Measurements from ENCODE around the gene BTNL2.

Gene BTNL2

GRCh38 chr6:32442977-32443552 is 36.1 kb upstream of the BTNL2 start:
- no peak for TF ChIP-seq CTCF (IDR thresholded peaks at IDR 0.05; ENCODE audit: low read depth, low read length)
- DNase-seq: no peak
- H3K4me1 ChIP-seq: no peaks in the 10 kb centered on the region
- H3K9me3 ChIP-seq: no peaks in the 10 kb centered on the region
- H3K36me3 ChIP-seq: no peaks in the 10 kb centered on the region
- no peak overlapping the region for H3K4me3 ChIP-seq (ENCODE audit: low read depth, low read length)
- H3K27me3 ChIP-seq: peaks cover 15% of the 10 kb centered on the region; the same call in 1 of the 2 replicates

GRCh38 chr6:32442243-32442667 is 35.3 kb upstream of the BTNL2 start:
- no peak overlapping the region for H3K4me3 ChIP-seq (ENCODE audit: low read depth, low read length)
- no peaks in the 10 kb centered on the region for H3K4me1 ChIP-seq
- no peaks in the 10 kb centered on the region for H3K9me3 ChIP-seq
- no peaks in the 10 kb centered on the region for H3K36me3 ChIP-seq
- DNase-seq: no peak
- H3K27me3 ChIP-seq: peaks cover 17% of the 10 kb centered on the region; the same call in 1 of the 2 replicates
- TF ChIP-seq CTCF (IDR thresholded peaks at IDR 0.05; ENCODE audit: low read depth, low read length): no peak

- Histone ChIP-seq H3K9me3 (no peaks in the 10 kb centered on the region), H3K4me3 (ENCODE audit: low read depth, low read length) (no peak within 1 kb of the TSS), H3K27me3 (peaks cover 16% of the 10 kb centered on the region; the same call in 1 of the 2 replicates), H3K4me1 (no peaks in the 10 kb centered on the region), H3K36me3 (no peaks in the 10 kb centered on the region)
- no peak for DNase-seq
- no peak for TF ChIP-seq CTCF (IDR thresholded peaks at IDR 0.05; ENCODE audit: low read depth, low read length)
Measured at GRCh38 chr6:32439602-32440214, 32.7 kb upstream of the BTNL2 start, which contains the start of gene HLA-DRA. Gene HLA-DRA (plus strand): TSS chr6:32439887. CDS start chr6:32439951, 64 bp downstream.

GRCh38 chr6:32439139-32439538 is 32.2 kb upstream of the BTNL2 start:
- H3K9me3 ChIP-seq: no peaks in the 10 kb centered on the region
- no peak for TF ChIP-seq CTCF (IDR thresholded peaks at IDR 0.05; ENCODE audit: low read depth, low read length)
- peaks cover 16% of the 10 kb centered on the region; the same call in 1 of the 2 replicates for H3K27me3 ChIP-seq
- H3K4me3 ChIP-seq (ENCODE audit: low read depth, low read length): no peak overlapping the region
- H3K36me3 ChIP-seq: no peaks in the 10 kb centered on the region
- H3K4me1 ChIP-seq: no peaks in the 10 kb centered on the region
- no peak for DNase-seq

GRCh38 chr6:32436995-32437836 is 30.2 kb upstream of the BTNL2 start:
- no peak for TF ChIP-seq CTCF (IDR thresholded peaks at IDR 0.05; ENCODE audit: low read depth, low read length)
- no peak overlapping the region for H3K4me3 ChIP-seq (ENCODE audit: low read depth, low read length)
- H3K27me3 ChIP-seq: peaks cover 10% of the 10 kb centered on the region; the same call in 1 of the 2 replicates
- H3K4me1 ChIP-seq: no peaks in the 10 kb centered on the region
- DNase-seq: no peak
- H3K9me3 ChIP-seq: no peaks in the 10 kb centered on the region
- H3K36me3 ChIP-seq: no peaks in the 10 kb centered on the region
